Forelimb muscle (tissue), 1 donor: ENCODE measurements around the gene GLYATL1. TPM values are rescaled to one million over a fixed set of nuclear protein-coding genes. Genes with fewer than 3 reads are reported as not detected.

Experiments
- DNase-seq: peaks from one replicate; pipeline ENCODE4 v3.0.0-alpha.2; 2013; ENCODE audit warnings: low read depth
- polyA plus RNA-seq: library from polyadenylated mRNA; unstranded; fragments of 120-200 nt; gene quantifications from one replicate; pipeline ENCODE4 v1.2.1, GENCODE V29; 2013; ENCODE audit not compliant: insufficient read length

The GLYATL1 gene
- polyA plus RNA-seq, 1 donor, result 0.58 TPM

- no peak for DNase-seq
Observed at GRCh38 chr11:58926695-58927094, 12.6 kb upstream of the GLYATL1 start.

DNA sequence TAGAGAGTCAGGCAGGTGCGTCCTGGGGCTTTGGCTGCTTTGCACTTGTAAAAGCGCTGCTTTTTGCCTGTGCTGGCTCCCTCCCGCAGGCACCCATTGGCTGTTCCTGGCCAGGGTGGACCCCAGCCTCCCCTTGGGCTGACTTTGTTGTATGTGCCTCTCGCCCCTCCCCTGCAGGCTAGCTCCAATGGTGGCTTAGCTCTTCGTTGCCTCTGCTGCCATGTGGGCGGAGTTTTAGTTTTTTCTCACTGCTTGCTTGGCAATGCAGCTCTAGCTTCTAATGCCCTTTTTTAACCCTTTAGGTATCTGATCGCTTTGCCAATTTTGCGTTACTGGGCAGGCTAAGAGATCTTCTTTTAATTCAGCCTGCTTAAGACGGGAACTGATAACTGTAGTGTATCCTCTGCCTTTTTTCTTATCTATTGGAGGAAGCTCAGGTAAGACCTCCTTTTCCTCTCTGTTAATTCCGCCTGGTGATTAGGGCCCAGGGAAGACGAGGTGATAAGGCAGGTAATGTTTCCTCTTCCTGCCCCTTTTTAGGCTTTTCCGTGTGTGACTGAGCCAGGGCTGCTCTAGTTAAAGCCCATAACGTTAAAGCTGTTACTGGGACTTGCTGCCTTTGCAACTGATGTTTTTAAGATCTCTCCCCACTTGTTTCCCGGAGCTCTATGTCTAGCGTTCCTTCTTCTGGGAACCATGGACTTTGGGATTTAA is 11.7 kb upstream of the GLYATL1 start:
- no peak for DNase-seq

GRCh38 chr11:58928107-58928499 is 11.2 kb upstream of the GLYATL1 start:
- no peak for DNase-seq

DNA sequence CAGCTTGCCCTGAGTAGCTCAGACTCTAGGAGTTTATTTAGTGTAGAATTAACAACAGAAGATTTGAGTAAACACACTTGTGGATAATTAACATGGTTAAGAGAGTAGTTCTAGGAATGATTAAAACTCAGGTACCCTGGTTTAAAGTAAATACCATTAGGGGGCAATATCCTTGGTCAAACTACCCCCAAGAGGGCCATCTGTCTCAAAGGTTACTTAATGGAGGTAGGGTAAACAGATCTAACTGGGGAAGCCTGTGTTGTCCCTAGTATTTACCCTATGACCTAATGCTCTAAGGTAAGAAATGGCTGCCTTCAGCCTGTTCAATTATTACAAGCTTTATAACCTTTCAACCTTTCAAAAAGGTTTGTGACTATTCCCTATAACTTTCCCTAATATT is 10.6 kb upstream of the GLYATL1 start:
- no peak for DNase-seq

GRCh38 chr11:58930926-58931325 is 8.4 kb upstream of the GLYATL1 start:
- DNase-seq, result no peak

GRCh38 chr11:58933661-58934060 is 5.6 kb upstream of the GLYATL1 start:
- DNase-seq, result no peak

DNA sequence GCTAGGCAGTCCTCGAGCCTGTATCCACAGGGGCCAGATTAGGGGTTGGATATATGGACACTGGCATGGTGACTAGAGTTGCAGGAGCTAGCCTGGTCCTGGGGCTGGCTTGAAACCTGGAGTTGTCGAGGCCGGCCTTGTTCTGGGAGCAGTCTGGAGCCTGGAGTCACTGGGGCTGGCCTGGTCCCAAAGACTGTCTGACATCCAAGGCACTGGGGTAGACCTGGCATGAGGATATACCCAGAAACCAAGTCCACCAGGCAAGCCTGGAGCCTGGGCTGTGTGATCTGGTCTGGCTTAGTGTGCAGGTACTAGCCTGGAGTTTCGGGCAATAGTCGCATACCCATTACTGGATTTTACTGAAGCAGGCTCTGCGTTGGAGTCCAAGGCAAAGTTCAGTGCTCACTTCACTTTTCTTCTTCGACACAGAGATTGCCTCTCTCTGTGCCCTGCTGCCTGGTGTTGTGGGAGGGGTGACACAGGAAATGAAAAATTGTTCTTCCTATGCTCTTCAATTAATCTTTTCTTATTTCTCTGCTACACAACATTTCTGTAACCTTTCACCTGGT is 4.3 kb upstream of the GLYATL1 start:
- no peak for DNase-seq

GRCh38 chr11:58938398-58938797 is 890 bp upstream of the GLYATL1 start:
- DNase-seq, result no peak

DNA sequence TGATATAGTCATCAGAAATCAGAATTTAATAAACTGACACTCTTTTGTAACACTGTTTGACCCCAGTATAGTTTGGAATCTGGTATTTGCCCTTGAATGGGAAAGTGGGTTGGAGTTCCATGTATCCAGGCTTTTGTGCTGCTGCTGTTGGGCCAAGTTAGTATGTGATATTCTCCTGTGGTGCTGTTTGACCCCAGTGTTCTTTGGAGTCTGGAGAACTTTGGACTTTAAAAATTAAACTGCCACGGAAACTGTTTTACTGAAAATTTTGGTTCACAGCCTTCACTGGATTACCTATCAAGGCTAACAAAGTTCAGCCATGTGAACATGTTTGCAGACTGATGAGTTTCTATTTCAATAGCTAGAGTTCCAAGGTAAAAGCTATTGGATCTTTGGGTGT is 740 bp downstream of the GLYATL1 start:
- DNase-seq, result no peak

- no peak for DNase-seq
Observed at GRCh38 chr11:58941838-58942237, 2.5 kb downstream of the GLYATL1 start.

GRCh38 chr11:58945663-58946062 is 6.4 kb downstream of the GLYATL1 start:
- no peak for DNase-seq

DNA sequence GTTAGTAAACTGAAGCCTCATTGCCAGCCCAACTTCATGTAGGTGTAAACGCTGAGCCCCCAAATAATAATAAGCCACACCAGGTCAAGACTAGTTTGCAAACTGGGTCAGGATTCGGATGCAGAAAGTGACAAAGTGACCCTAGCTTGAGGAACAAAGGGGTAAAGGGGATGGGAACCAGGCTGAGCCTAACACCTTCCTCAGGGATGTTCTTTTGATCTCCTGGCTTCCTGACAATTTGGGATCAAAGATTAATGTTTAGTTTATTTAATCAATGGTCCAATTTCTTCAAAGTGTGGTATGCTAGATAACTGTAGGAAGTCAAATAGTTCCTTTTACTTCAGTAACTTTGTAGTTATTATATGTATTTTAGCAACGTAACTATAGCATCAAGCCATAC is 9.9 kb downstream of the GLYATL1 start:
- DNase-seq, result no peak

DNA sequence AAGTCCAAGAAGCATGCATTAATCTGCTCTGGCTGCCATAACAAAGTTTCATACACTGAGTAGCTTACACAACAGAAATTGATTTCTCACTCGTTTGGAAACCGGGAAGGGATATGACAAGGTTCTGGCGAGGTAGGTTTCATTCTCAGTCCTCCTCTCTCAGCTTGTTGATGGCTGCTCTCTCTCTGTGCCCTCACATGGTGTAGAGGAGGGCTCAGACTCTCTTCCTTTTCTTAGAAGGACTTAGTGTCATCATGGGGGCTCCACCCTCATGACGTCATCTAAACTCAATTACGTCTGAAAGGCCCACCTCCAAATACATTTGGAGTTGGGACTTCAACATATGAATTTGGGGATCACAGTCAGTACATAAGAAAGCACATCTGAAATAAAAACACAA is 18.6 kb downstream of the GLYATL1 start:
- no peak for DNase-seq

DNA sequence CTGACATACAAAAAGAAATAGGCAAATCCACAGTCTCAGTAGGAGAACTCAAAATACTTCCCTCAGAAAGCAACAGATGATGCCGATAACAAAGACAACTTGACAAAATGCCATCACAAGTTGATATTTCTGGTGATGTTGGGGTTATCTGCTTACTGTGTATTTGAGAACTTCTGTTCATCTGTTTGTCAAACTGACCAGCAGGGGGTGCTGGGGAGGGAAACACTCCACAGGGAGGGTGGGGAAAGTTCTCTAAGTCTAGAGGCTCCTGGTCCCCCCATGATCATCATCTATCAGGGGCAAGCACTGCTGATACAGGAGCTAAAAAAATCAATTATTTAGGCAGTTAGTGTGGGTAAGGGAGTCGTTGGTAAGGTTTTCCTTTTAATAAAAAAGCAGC is 19.2 kb downstream of the GLYATL1 start:
- no peak for DNase-seq

- no peak for DNase-seq
Observed at GRCh38 chr11:58963551-58964104, 24.3 kb downstream of the GLYATL1 start.

- no peak for DNase-seq
Observed at GRCh38 chr11:58965246-58965985, 26.1 kb downstream of the GLYATL1 start.

DNA sequence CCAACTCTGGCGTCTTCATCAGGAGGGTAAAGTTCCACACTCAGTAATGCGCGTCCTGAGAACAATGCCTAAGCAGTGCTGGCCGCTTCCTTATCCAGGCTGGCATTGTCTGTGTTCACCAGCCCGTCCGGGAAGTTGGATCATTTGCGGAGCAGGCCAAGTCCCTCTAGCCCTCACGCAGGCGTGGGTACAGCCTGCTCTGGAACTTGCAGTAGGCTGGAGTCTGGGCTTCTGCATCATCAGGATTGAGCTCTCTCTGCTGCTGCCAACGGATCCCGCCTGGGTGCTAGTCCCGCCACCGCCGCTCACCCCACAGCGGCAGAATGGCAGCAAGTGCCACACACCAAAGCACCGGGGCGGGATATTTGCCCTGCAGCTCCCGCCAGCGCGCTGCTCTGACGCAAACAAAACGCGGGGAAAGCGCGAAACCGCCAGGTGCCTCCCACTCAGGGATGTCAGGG is 29.0 kb downstream of the GLYATL1 start:
- DNase-seq, result no peak

GRCh38 chr11:58977470-58977869 is 38.2 kb downstream of the GLYATL1 start:
- DNase-seq, result no peak

- no peak for DNase-seq
Observed at GRCh38 chr11:58979222-58979621, 39.9 kb downstream of the GLYATL1 start.

GRCh38 chr11:58980159-58980843 is 41.0 kb downstream of the GLYATL1 start:
- DNase-seq, result no peak

GRCh38 chr11:58992489-58992888 is 53.2 kb downstream of the GLYATL1 start:
- no peak for DNase-seq

GRCh38 chr11:58994171-58994570 is 54.9 kb downstream of the GLYATL1 start:
- DNase-seq, result no peak
